Smooth muscle cell (in vitro differentiated cells): ENCODE measurements around the gene CAPN14. TPM values are rescaled to one million over a fixed set of nuclear protein-coding genes. Genes with fewer than 3 reads are reported as not detected.

Experiments
- DNase-seq: peaks from one replicate; lab custom pipeline; 2025; ENCODE audit not compliant: unreplicated experiment; lab: John Stamatoyannopoulos, UW
- H2AFZ ChIP-seq: fragments of 200-600 bp; sonication (generic); 2 replicates; pipeline ENCODE4 v1.6.0; 2016; ENCODE audit warnings: antibody characterized with exemption, low read depth, mild to moderate bottlenecking
- H3F3A ChIP-seq: fragments of 200-600 bp; sonication (generic); 2 replicates; pipeline ENCODE4 v1.6.0; 2017; ENCODE audit warnings: antibody characterized with exemption, low read depth
- H3K27ac ChIP-seq: fragments of 200-600 bp; sonication (generic); 2 replicates; pipeline ENCODE4 v1.5.1; 2016; ENCODE audit warnings: low read depth, mild to moderate bottlenecking
- H3K27me3 ChIP-seq: fragments of 200-600 bp; sonication (generic); 2 replicates; pipeline ENCODE4 v1.6.1; 2016; ENCODE audit warnings: low read depth, mild to moderate bottlenecking
- H3K36me3 ChIP-seq: fragments of 200-600 bp; sonication (generic); 2 replicates; pipeline ENCODE4 v1.5.1; 2016; ENCODE audit warnings: low read depth
- H3K4me1 ChIP-seq: fragments of 200-600 bp; sonication (generic); 2 replicates; pipeline ENCODE4 v1.5.1; 2016; ENCODE audit warnings: low read depth
- H3K4me2 ChIP-seq: fragments of 200-600 bp; sonication (generic); 2 replicates; pipeline ENCODE4 v1.6.0; 2016; ENCODE audit warnings: mild to moderate bottlenecking
- H3K4me3 ChIP-seq: fragments of 200-600 bp; sonication (generic); 2 replicates; pipeline ENCODE4 v1.5.1; 2016; ENCODE audit warnings: mild to moderate bottlenecking
- H3K79me2 ChIP-seq: fragments of 200-600 bp; sonication (generic); 2 replicates; pipeline ENCODE4 v1.6.0; 2016; ENCODE audit warnings: low read depth, mild to moderate bottlenecking
- H3K9ac ChIP-seq: fragments of 200-600 bp; sonication (generic); 2 replicates; pipeline ENCODE4 v1.6.0; 2016; ENCODE audit warnings: low read depth
- H3K9me3 ChIP-seq: fragments of 200-600 bp; sonication (generic); replicated peaks from 2 replicates; pipeline ENCODE4 v1.5.1; 2016; ENCODE audit warnings: low read depth
- H4K20me1 ChIP-seq: fragments of 200-600 bp; sonication (generic); 2 replicates; pipeline ENCODE4 v1.6.0; 2016; ENCODE audit warnings: low read depth
- CTCF ChIP-seq: fragments of 200-600 bp; sonication (generic); IDR thresholded peaks from 2 replicates; pipeline ENCODE4 v1.5.1; 2017; ENCODE audit warnings: borderline replicate concordance, mild to moderate bottlenecking, antibody characterized with exemption; ENCODE audit not compliant: insufficient read depth, poor library complexity, severe bottlenecking
- WGBS: methylation state at CpG from one replicate; pipeline ENCODE4 v1.1.7; 2016; ENCODE audit warnings: low lambda C conversion rate; 5-methylcytosine and 5-hydroxymethylcytosine counted together
- polyA plus RNA-seq: library from polyadenylated mRNA; unstranded; fragments of >200 nt; fragmentation: Nextera tagmentation; extraction: Ambion mirVana; gene quantifications from 2 replicates; pipeline ENCODE4 v1.2.1, GENCODE V29; 2016
- total RNA-seq: library from RNA; depleted of rRNA; stranded (reverse); fragments of >200 nt; gene quantifications from 2 replicates; pipeline ENCODE4 v1.2.3, GENCODE V29; 2014

Gene CAPN14
- total and polyA plus RNA-seq, 2 experiments from 2014 or later, result 0.13 to 0.55 TPM

DNA sequence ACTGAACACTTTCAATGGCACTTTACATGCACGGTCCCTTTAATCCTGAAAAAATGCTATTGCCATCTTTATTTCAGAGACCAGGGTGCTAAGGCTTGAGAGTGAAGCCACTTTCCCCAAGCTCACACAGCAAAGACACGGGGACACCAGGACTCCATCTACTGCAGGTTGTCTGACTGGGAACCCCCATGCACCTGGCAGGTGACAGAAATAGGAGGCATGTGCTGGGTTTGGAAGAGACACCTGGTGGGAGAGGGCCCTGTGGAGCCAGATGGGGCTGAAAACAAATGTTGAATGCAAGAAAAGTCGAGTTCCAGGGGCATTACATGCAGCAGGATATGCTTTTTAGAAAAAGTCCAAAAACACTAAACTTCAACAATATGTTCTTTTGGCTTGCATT is 11.4 kb upstream of the CAPN14 start:
- Histone ChIP-seq H3K4me2 (no peak overlapping the region), H3K9ac (no peak overlapping the region), H3K27ac (no peak overlapping the region), H2AFZ (no peak overlapping the region), H3K4me3 (no peak overlapping the region), H3K4me1 (no peaks in the 10 kb centered on the region), H3K9me3 (no peaks in the 10 kb centered on the region), H3K79me2 (no peaks in the 10 kb centered on the region), H4K20me1 (no peaks in the 10 kb centered on the region), H3F3A (no peaks in the 10 kb centered on the region), H3K27me3 (no peaks in the 10 kb centered on the region), H3K36me3 (no peaks in the 10 kb centered on the region)
- no peak for TF ChIP-seq CTCF
- 89% methylated on average over 3 of the region's 3 CpGs for WGBS
- DNase-seq, result no peak

GRCh38 chr2:31227711-31228125 is 10.4 kb upstream of the CAPN14 start:
- H3F3A ChIP-seq, result no peaks in the 10 kb centered on the region
- no peaks in the 10 kb centered on the region for H3K27me3 ChIP-seq
- no peaks in the 10 kb centered on the region for H3K79me2 ChIP-seq
- H3K4me1 ChIP-seq, result no peaks in the 10 kb centered on the region
- H3K9me3 ChIP-seq, result no peaks in the 10 kb centered on the region
- WGBS, result 84% methylated on average over 9 of the region's 10 CpGs
- H3K36me3 ChIP-seq, result no peaks in the 10 kb centered on the region
- H4K20me1 ChIP-seq, result no peaks in the 10 kb centered on the region
- TF ChIP-seq CTCF, result no peak
- H2AFZ ChIP-seq, result no peak overlapping the region
- H3K4me3 ChIP-seq, result no peak overlapping the region
- H3K27ac ChIP-seq, result no peak overlapping the region
- no peak for DNase-seq
- no peak overlapping the region for H3K4me2 ChIP-seq
- no peak overlapping the region for H3K9ac ChIP-seq

GRCh38 chr2:31227110-31227509 is 9.8 kb upstream of the CAPN14 start:
- no peaks in the 10 kb centered on the region for H3K36me3 ChIP-seq
- H3K4me1 ChIP-seq, result no peaks in the 10 kb centered on the region
- H3K9ac ChIP-seq, result no peak overlapping the region
- H4K20me1 ChIP-seq, result no peaks in the 10 kb centered on the region
- H3F3A ChIP-seq, result no peaks in the 10 kb centered on the region
- no peak overlapping the region for H3K4me3 ChIP-seq
- no peak overlapping the region for H3K4me2 ChIP-seq
- no peak overlapping the region for H2AFZ ChIP-seq
- H3K27ac ChIP-seq, result no peak overlapping the region
- no peak for TF ChIP-seq CTCF
- H3K27me3 ChIP-seq, result no peaks in the 10 kb centered on the region
- H3K79me2 ChIP-seq, result no peaks in the 10 kb centered on the region
- 74% methylated on average over 6 of the region's 6 CpGs for WGBS
- H3K9me3 ChIP-seq, result no peaks in the 10 kb centered on the region
- DNase-seq, result no peak

DNA sequence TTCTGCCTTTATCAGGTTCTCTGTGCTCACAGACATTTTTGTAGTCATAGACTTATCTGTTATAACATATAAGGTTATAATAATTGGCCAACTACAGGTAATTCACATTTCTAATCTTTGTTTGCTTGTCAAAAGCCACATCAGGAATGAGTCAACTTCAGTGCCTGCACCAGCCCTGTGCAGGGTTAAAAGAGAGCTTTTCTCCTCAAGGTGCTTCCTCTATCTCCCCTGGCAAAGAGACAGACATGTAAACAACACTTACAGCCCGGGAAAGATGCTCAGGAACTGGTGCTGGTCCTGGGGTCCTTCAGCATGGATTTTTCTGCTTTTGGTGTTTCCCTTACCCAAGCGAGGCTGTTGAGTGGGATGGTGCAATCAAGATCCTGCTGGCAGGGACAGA is 9.0 kb upstream of the CAPN14 start:
- Histone ChIP-seq H3K27me3 (no peaks in the 10 kb centered on the region), H3K27ac (no peak overlapping the region), H3K9ac (no peak overlapping the region), H4K20me1 (no peaks in the 10 kb centered on the region), H3F3A (no peaks in the 10 kb centered on the region), H3K4me3 (no peak overlapping the region), H3K36me3 (no peaks in the 10 kb centered on the region), H3K9me3 (no peaks in the 10 kb centered on the region), H2AFZ (no peak overlapping the region), H3K79me2 (no peaks in the 10 kb centered on the region), H3K4me1 (no peaks in the 10 kb centered on the region), H3K4me2 (no peak overlapping the region)
- DNase-seq, result no peak
- WGBS, result 73% methylated on average over 2 of the region's 2 CpGs
- no peak for TF ChIP-seq CTCF
